Measurements from ENCODE around the gene LRRC46.

Gene LRRC46

GRCh38 chr17:47875011-47875985 lies 43.8 kb downstream of the LRRC46 start:
- peaks cover 22% of the 10 kb centered on the region for H3K27me3 ChIP-seq (ENCODE audit: control insufficient read depth, insufficient read depth, low read length)

DNA sequence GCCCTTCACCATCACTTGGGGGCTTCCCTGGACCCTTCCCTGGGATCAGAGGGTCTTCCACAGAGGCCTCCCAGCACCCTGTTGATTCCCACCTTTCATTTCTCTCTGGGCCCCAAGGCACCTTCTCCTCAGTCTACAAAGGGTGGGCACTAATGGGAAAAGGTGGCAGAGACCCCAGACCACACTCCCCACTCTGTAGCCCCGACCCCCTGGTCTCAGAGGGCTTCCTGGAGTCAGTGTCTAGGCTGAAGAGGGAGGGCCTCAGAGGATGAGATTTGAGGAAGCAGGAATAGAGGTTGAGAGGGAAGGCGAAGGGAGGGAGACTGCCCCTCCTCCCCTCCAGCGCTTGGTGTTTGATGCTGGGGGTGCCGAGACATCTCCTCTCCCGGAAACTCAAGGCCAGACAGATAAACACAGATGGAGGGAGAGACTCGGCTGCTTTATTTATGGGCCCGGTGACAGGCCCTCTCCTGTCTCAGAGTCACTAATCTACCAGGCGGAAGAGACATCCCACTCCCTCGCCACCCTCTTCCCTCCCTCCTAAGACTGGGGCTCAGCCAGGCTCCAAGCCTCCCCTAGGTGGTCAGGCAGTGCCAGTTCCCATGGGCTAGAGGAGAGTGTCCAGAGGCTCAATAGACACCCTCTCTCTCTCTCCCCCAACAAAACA lies 46.0 kb downstream of the LRRC46 start:
- peaks cover 28% of the 10 kb centered on the region for H3K4me1 ChIP-seq (ENCODE audit: control insufficient read depth, low read depth, low read length)
- no peak overlapping the region for H3K27ac ChIP-seq (ENCODE audit: low read length)
- H3K4me3 ChIP-seq (ENCODE audit: low read length): no peak overlapping the region
- H3K27me3 ChIP-seq (ENCODE audit: control insufficient read depth, insufficient read depth, low read length): peaks cover 4% of the 10 kb centered on the region
- H3K9me3 ChIP-seq (ENCODE audit: control insufficient read depth, low read depth, low read length): no peaks in the 10 kb centered on the region
- H3K9ac ChIP-seq (ENCODE audit: low read length): no peak overlapping the region
- H3K36me3 ChIP-seq (ENCODE audit: control insufficient read depth, low read depth, low read length): no peaks in the 10 kb centered on the region

More at GRCh38 chr17:47875011-47875985, 43.8 kb downstream of the LRRC46 start:
- Histone ChIP-seq H3K4me1 (ENCODE audit: control insufficient read depth, low read depth, low read length) (peaks cover 37% of the 10 kb centered on the region), H3K9me3 (ENCODE audit: control insufficient read depth, low read depth, low read length) (no peaks in the 10 kb centered on the region), H3K27ac (ENCODE audit: low read length) (no peak overlapping the region), H3K9ac (ENCODE audit: low read length) (no peak overlapping the region), H3K36me3 (ENCODE audit: control insufficient read depth, low read depth, low read length) (no peaks in the 10 kb centered on the region), H3K4me3 (ENCODE audit: low read length) (no peak overlapping the region)

- H3K4me1 ChIP-seq (ENCODE audit: control insufficient read depth, low read depth, low read length): peaks cover 19% of the 10 kb centered on the region
- peaks cover 4% of the 10 kb centered on the region for H3K27me3 ChIP-seq (ENCODE audit: control insufficient read depth, insufficient read depth, low read length)
- no peak overlapping the region for H3K27ac ChIP-seq (ENCODE audit: low read length)
- no peaks in the 10 kb centered on the region for H3K36me3 ChIP-seq (ENCODE audit: control insufficient read depth, low read depth, low read length)
- no peaks in the 10 kb centered on the region for H3K9me3 ChIP-seq (ENCODE audit: control insufficient read depth, low read depth, low read length)
- no peak overlapping the region for H3K4me3 ChIP-seq (ENCODE audit: low read length)
- H3K9ac ChIP-seq (ENCODE audit: low read length): no peak overlapping the region
Observed at GRCh38 chr17:47878203-47879027, 46.9 kb downstream of the LRRC46 start.

DNA sequence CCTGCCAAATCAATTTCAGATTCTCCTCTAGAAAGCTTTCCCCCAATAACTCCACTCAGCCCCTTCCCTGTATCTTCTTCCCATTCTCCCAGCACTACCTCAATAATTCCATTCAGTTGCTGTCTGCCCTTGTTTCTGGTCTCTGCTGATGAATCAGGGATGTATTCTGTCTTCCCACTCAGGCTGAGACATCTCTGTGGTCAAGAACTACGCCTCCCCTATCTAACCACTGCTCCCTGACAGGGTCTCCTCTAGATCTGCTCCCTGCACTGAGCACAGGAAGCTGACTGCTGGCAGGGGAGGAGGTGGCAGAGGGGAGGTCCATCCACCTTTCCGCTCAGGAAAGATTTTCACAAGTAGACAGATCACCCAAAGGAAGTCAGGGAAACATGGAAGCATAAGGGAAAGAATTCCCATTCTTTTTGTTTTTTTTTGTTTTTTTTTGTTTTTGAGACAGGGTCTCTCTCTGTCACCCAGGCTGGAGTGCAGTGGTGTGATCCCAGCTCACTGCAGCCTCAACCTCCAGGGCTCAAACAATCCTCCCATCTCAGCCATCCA lies 47.6 kb downstream of the LRRC46 start:
- H3K9me3 ChIP-seq (ENCODE audit: control insufficient read depth, low read depth, low read length): no peaks in the 10 kb centered on the region
- H3K27ac ChIP-seq (ENCODE audit: low read length): no peak overlapping the region
- H3K4me3 ChIP-seq (ENCODE audit: low read length): no peak overlapping the region
- H3K27me3 ChIP-seq (ENCODE audit: control insufficient read depth, insufficient read depth, low read length): peaks cover 4% of the 10 kb centered on the region
- no peak overlapping the region for H3K9ac ChIP-seq (ENCODE audit: low read length)
- no peaks in the 10 kb centered on the region for H3K36me3 ChIP-seq (ENCODE audit: control insufficient read depth, low read depth, low read length)
- peaks cover 18% of the 10 kb centered on the region for H3K4me1 ChIP-seq (ENCODE audit: control insufficient read depth, low read depth, low read length)

- Histone ChIP-seq H3K27me3 (ENCODE audit: control insufficient read depth, insufficient read depth, low read length) (peaks cover 4% of the 10 kb centered on the region), H3K9ac (ENCODE audit: low read length) (no peak overlapping the region), H3K4me3 (ENCODE audit: low read length) (no peak overlapping the region), H3K27ac (ENCODE audit: low read length) (no peak overlapping the region), H3K36me3 (ENCODE audit: control insufficient read depth, low read depth, low read length) (no peaks in the 10 kb centered on the region), H3K9me3 (ENCODE audit: control insufficient read depth, low read depth, low read length) (no peaks in the 10 kb centered on the region), H3K4me1 (ENCODE audit: control insufficient read depth, low read depth, low read length) (peaks cover 15% of the 10 kb centered on the region)
Observed at GRCh38 chr17:47879776-47880454, 48.4 kb downstream of the LRRC46 start.

GRCh38 chr17:47882247-47882646 lies 50.8 kb downstream of the LRRC46 start:
- peaks cover 4% of the 10 kb centered on the region for H3K27me3 ChIP-seq (ENCODE audit: control insufficient read depth, insufficient read depth, low read length)
- H3K9ac ChIP-seq (ENCODE audit: low read length): no peak overlapping the region

DNA sequence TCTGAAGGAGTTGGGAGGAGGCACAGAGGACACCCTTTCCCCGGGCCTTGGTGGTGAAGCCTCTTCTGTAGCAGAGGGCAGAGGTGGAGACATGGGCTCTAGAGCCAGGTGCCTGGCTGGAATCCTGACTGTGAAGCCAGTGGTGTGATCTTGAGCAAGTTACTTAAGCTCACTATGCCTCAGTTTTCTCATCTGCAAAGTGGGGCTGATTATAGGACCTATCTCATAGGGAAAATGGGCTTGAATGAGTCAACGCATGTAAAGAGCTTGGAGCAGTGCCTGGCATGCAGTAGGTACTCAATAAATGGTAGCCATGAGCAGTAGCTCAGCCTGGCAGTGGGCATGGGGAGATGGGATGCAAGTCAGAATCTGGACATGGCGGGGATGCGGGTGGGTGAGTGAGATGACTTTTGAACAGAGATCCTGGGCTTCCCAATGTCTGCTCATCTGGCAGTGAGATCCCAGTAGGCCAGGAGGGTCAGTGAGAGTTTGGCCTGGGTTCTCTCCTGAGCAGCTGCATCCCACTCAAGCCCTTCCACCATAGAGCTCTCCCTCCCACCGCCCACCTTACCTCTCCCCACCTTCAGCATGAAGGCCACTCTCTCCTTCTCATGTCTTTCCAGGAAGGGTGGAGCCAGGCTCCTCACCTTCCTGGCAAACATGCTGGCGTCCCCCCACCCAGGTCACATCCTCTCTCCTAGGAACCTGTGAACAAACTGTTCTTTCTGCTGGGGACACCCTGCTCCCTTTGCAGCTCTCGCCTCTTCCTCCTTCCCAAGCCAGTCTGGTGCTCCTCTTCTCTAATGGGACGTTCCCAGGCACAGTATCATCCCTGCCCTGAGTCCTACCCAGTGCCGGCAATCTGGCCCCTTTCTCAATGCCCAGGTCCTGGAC lies 51.5 kb downstream of the LRRC46 start:
- no peak overlapping the region for H3K27ac ChIP-seq (ENCODE audit: low read length)
- peaks cover 2% of the 10 kb centered on the region for H3K27me3 ChIP-seq (ENCODE audit: control insufficient read depth, insufficient read depth, low read length)
- no peaks in the 10 kb centered on the region for H3K36me3 ChIP-seq (ENCODE audit: control insufficient read depth, low read depth, low read length)
- no peak overlapping the region for H3K4me3 ChIP-seq (ENCODE audit: low read length)
- H3K9me3 ChIP-seq (ENCODE audit: control insufficient read depth, low read depth, low read length): no peaks in the 10 kb centered on the region
- peaks cover 16% of the 10 kb centered on the region for H3K4me1 ChIP-seq (ENCODE audit: control insufficient read depth, low read depth, low read length)
- no peak overlapping the region for H3K9ac ChIP-seq (ENCODE audit: low read length)

More at GRCh38 chr17:47882247-47882646, 50.8 kb downstream of the LRRC46 start:
- H3K4me3 ChIP-seq (ENCODE audit: low read length): no peak overlapping the region
- no peaks in the 10 kb centered on the region for H3K36me3 ChIP-seq (ENCODE audit: control insufficient read depth, low read depth, low read length)
- no peaks in the 10 kb centered on the region for H3K9me3 ChIP-seq (ENCODE audit: control insufficient read depth, low read depth, low read length)
- peaks cover 16% of the 10 kb centered on the region for H3K4me1 ChIP-seq (ENCODE audit: control insufficient read depth, low read depth, low read length)
- H3K27ac ChIP-seq (ENCODE audit: low read length): no peak overlapping the region

- H3K27ac ChIP-seq (ENCODE audit: low read length): no peak overlapping the region
- H3K9ac ChIP-seq (ENCODE audit: low read length): no peak overlapping the region
- peaks cover 8% of the 10 kb centered on the region for H3K4me1 ChIP-seq (ENCODE audit: control insufficient read depth, low read depth, low read length)
- no peaks in the 10 kb centered on the region for H3K36me3 ChIP-seq (ENCODE audit: control insufficient read depth, low read depth, low read length)
- no peak overlapping the region for H3K4me3 ChIP-seq (ENCODE audit: low read length)
- H3K9me3 ChIP-seq (ENCODE audit: control insufficient read depth, low read depth, low read length): no peaks in the 10 kb centered on the region
- H3K27me3 ChIP-seq (ENCODE audit: control insufficient read depth, insufficient read depth, low read length): no peaks in the 10 kb centered on the region
Observed at GRCh38 chr17:47883589-47884426, 52.3 kb downstream of the LRRC46 start.

DNA sequence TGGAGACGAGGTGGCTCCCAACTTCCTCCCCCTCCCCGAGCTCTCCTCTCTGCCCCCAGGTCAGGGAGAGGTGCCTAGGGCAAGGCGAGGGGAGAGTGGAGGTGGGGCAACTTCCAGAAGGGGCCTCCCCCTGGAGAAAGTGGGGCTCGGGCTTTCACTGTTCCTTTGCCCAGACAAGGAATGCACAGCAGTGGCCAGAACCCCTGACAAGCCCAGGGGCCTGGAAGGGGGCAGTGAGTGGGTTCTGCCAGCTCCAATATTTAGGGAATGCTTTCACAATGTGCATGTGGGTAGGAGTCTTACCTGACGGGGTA lies 52.9 kb downstream of the LRRC46 start:
- Histone ChIP-seq H3K9ac (ENCODE audit: low read length) (no peak overlapping the region), H3K27me3 (ENCODE audit: control insufficient read depth, insufficient read depth, low read length) (no peaks in the 10 kb centered on the region), H3K4me3 (ENCODE audit: low read length) (no peak overlapping the region), H3K4me1 (ENCODE audit: control insufficient read depth, low read depth, low read length) (peaks cover 8% of the 10 kb centered on the region), H3K9me3 (ENCODE audit: control insufficient read depth, low read depth, low read length) (no peaks in the 10 kb centered on the region), H3K27ac (ENCODE audit: low read length) (no peak overlapping the region), H3K36me3 (ENCODE audit: control insufficient read depth, low read depth, low read length) (no peaks in the 10 kb centered on the region)
